Chondrocyte (in vitro differentiated cells): ENCODE data around the gene RNF26. TPM values are rescaled to one million over a fixed set of nuclear protein-coding genes. Genes with fewer than 3 reads are reported as not detected.

Experiments
- DNase-seq: peaks from one replicate; pipeline ENCODE4 v3.0.0; 2021; ENCODE audit warnings: mixed read lengths, low spot score
- H3K27ac Mint-ChIP-seq: one replicate; pipeline ENCODE4 v1.8.0; 2021; ENCODE audit warnings: mild to moderate bottlenecking, moderate library complexity, mixed read lengths; ENCODE audit not compliant: unreplicated experiment
- H3K27me3 Mint-ChIP-seq: 2 replicates; pipeline ENCODE4 v1.8.0; 2021; ENCODE audit warnings: low read depth, mixed read lengths
- H3K36me3 Mint-ChIP-seq: 2 replicates; pipeline ENCODE4 v1.8.0; 2021; ENCODE audit warnings: low read depth, mixed read lengths
- H3K4me1 Mint-ChIP-seq: 2 replicates; pipeline ENCODE4 v1.8.0; 2021; ENCODE audit warnings: low read depth, mild to moderate bottlenecking, mixed read lengths
- H3K4me3 Mint-ChIP-seq: one replicate; pipeline ENCODE4 v1.8.0; 2021; ENCODE audit warnings: mild to moderate bottlenecking, moderate library complexity, mixed read lengths; ENCODE audit not compliant: unreplicated experiment
- H3K9me3 Mint-ChIP-seq: 2 replicates; pipeline ENCODE4 v1.8.0; 2021; ENCODE audit warnings: low read depth, mixed read lengths
- total RNA-seq: library from RNA; stranded (reverse); gene quantifications from 3 replicates; pipeline ENCODE4 v1.2.1, GENCODE V29; 2021
- TF ChIP-seq, protein P1 (sequence below): fragments of 200-600 bp; sonication (generic); IDR thresholded peaks from 2 replicates; pipeline ENCODE4 v1.5.0; 2021; ENCODE audit warnings: antibody characterized with exemption, mild to moderate bottlenecking, moderate library complexity

The RNF26 gene
- total RNA-seq, 1 donor from 2014 or later: 22.8 TPM

DNA sequence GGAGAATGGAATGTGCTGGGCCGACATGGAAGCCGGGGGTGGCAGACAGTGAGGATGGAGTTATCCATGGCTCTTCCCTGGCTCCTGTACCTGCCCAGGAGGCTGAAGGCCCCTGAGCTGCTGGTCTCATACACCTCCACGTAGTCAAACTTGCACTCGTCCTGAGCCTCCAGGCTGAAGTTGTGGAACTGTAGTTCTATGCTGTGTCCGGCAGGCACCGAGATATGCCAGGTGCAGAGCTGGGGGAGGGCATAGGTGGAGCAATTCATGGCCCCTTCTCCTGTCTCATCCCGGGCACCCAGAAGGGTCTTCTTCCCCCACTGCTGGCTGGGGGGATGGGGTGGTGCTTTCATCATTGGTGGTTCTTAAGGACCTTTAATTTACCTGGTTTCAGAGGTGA, 9.4 kb downstream of the RNF26 start:
- peaks cover 24% of the 10 kb centered on the region for H3K27me3 Mint-ChIP-seq
- no peak overlapping the region for H3K4me3 Mint-ChIP-seq
- no peak overlapping the region for H3K27ac Mint-ChIP-seq
- DNase-seq: peak; percentile 37
- H3K4me1 Mint-ChIP-seq: peaks cover 25% of the 10 kb centered on the region
- H3K9me3 Mint-ChIP-seq: no peaks in the 10 kb centered on the region
- no peaks in the 10 kb centered on the region for H3K36me3 Mint-ChIP-seq
- TF ChIP-seq, protein P1, sequence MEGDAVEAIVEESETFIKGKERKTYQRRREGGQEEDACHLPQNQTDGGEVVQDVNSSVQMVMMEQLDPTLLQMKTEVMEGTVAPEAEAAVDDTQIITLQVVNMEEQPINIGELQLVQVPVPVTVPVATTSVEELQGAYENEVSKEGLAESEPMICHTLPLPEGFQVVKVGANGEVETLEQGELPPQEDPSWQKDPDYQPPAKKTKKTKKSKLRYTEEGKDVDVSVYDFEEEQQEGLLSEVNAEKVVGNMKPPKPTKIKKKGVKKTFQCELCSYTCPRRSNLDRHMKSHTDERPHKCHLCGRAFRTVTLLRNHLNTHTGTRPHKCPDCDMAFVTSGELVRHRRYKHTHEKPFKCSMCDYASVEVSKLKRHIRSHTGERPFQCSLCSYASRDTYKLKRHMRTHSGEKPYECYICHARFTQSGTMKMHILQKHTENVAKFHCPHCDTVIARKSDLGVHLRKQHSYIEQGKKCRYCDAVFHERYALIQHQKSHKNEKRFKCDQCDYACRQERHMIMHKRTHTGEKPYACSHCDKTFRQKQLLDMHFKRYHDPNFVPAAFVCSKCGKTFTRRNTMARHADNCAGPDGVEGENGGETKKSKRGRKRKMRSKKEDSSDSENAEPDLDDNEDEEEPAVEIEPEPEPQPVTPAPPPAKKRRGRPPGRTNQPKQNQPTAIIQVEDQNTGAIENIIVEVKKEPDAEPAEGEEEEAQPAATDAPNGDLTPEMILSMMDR: no peak

DNA sequence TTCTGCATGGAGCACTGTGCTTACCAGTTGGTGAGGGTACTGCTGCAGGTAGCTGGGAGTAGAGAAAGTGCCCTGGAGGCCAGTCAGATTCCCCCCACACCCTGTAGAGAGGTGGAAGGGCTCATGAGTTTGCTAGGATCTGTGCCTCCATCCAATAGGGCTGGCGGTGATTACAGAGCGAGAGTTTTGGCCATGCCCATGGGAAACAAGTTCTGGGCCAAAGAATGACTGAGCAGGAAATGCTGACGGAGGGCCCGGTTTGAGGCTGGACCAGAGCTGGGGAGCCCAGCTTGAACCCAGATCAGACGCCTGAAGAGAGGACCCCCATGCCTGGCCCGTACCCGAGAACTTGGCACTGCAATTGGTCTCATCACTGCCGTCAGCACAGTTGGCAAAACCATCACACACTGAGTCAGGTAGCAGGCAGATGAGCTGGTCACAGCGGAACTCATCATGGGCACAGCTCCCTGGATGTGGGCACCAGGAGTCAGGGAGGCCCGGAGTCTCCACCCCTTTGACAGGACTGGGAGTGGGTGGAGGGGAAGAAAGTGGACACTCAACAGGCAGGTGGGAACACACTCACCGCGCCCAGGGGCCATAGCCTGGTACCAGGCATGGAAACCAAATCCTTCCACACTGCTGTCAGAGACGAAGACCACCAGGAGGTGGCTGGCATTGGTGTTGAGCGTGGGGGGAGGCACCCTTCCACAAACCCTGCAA, 10.1 kb downstream of the RNF26 start:
- Mint-ChIP-seq H3K27me3 (peaks cover 24% of the 10 kb centered on the region), H3K4me1 (peaks cover 18% of the 10 kb centered on the region), H3K36me3 (no peaks in the 10 kb centered on the region), H3K9me3 (no peaks in the 10 kb centered on the region), H3K27ac (no peak overlapping the region), H3K4me3 (no peak overlapping the region)
- peak; percentile 56 for DNase-seq
- TF ChIP-seq, protein P1: no peak

DNA sequence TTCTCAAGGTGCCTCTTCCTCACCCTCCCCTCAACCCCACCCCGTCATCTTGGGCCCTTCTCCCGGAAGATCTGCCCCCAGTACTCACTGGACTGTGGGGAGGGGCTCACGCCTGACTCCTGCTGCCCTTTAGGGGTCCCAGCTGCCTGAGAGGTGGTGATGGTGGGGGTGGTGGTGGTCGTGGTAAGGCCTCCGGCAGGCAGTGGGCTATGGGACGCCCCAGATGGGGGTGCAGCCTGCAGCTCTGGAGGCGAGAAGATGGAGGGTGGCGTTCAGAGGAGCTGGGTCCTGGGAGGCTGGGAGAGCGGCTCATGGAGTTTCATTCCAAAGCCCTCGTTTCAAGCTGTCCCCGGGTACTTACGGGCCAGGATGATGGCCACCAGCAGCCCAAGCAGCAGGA, 11.4 kb downstream of the RNF26 start:
- Mint-ChIP-seq H3K27me3 (peaks cover 28% of the 10 kb centered on the region), H3K9me3 (no peaks in the 10 kb centered on the region), H3K27ac (no peak overlapping the region), H3K36me3 (no peaks in the 10 kb centered on the region), H3K4me1 (peaks cover 17% of the 10 kb centered on the region), H3K4me3 (no peak overlapping the region)
- TF ChIP-seq, protein P1: no peak
- DNase-seq: peak; percentile 83

DNA sequence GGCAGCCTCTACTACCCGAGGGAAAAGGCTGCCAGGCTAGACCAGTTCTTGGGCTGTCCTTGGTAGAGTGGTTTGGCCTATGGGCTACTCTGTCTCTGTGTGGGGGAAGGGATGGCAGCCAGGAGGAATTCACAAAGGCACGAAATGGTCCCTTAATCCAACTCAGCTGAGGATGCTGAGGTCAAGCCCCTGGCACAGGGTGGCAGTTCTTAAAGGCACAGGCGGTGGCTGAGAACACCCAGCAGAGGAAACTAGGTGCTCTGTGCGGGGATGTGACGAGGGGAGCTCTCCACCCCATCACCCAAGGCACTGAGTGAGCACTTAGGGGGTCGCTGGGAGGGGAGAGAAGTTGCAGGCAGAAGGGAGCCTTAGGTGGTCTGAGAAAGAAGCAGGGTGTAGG, 12.3 kb downstream of the RNF26 start, which contains the start of gene MFRP:
MFRP (minus strand) TSS at position 101 of the 400 bp plus-strand sequence. CDS start 192 bp downstream, outside the sequence.
- no peak within 1 kb of the TSS for H3K4me3 Mint-ChIP-seq
- H3K27me3 Mint-ChIP-seq: peaks cover 29% of the 10 kb centered on the region
- no peak within 1 kb of the TSS for H3K27ac Mint-ChIP-seq
- DNase-seq: peak; percentile 58
- no peaks in the 10 kb centered on the region for H3K36me3 Mint-ChIP-seq
- H3K9me3 Mint-ChIP-seq: no peaks in the 10 kb centered on the region
- H3K4me1 Mint-ChIP-seq: peaks cover 11% of the 10 kb centered on the region
- TF ChIP-seq, protein P1: no peak

DNA sequence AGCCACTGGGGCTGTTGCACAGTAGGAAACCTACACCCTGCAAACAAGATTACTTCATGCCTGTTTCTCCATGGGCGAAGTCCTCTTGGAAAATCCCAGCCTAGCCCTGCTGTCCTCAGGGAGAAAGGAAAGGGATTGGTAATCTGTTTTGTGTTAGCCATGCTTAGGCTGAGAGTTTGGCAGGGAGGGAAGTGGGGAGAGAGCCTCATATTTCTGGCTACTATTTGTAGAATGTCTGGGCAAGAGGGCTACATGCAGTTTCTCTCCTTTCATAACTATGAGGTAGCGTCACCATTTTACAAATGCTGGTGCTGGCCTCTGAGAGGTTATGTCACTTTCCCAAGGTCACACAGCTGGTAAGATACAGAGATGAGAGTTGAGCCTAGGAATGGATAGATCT, 12.9 kb downstream of the RNF26 start:
- Mint-ChIP-seq H3K4me1 (peaks cover 11% of the 10 kb centered on the region), H3K27ac (no peak overlapping the region), H3K9me3 (no peaks in the 10 kb centered on the region), H3K27me3 (peaks cover 33% of the 10 kb centered on the region), H3K36me3 (no peaks in the 10 kb centered on the region), H3K4me3 (no peak overlapping the region)
- TF ChIP-seq, protein P1: no peak
- DNase-seq: peak; percentile 5
